ENCODE data around the gene TRAF4.
"Not testable (repeated sequence)": the region's sequence is repeated elsewhere in the genome, so short reads cannot be mapped to it uniquely, and the experiment has no call there.

TRAF4 gene

GRCh38 chr17:28748852-28749515, 5.2 kb downstream of the TRAF4 start:
- DNase-seq = no peak

- DNase-seq = no peak
Measured at GRCh38 chr17:28749516-28750177, 5.8 kb downstream of the TRAF4 start.

GRCh38 chr17:28750178-28751047, 6.6 kb downstream of the TRAF4 start:
- peak; percentile 93 for DNase-seq

GRCh38 chr17:28751600-28752366, 8.0 kb downstream of the TRAF4 start:
- no peak for DNase-seq

- DNase-seq = no peak
Measured at GRCh38 chr17:28755486-28755885, 11.7 kb downstream of the TRAF4 start.

- DNase-seq = no peak
Measured at GRCh38 chr17:28756049-28756804, 12.4 kb downstream of the TRAF4 start.

- DNase-seq = no peak
Measured at GRCh38 chr17:28758411-28759121, 14.8 kb downstream of the TRAF4 start.

GRCh38 chr17:28759256-28759865, 15.6 kb downstream of the TRAF4 start:
- DNase-seq = no peak

- no peak for DNase-seq
Measured at GRCh38 chr17:28760601-28761562, 17.1 kb downstream of the TRAF4 start.

GRCh38 chr17:28763137-28763799, 19.5 kb downstream of the TRAF4 start:
- DNase-seq = no peak

- peak; percentile 87 for DNase-seq
Measured at GRCh38 chr17:28763804-28764266, 20.0 kb downstream of the TRAF4 start.

- DNase-seq = no peak
Measured at GRCh38 chr17:28765038-28765437, 21.2 kb downstream of the TRAF4 start.

GRCh38 chr17:28773736-28774135, 29.9 kb downstream of the TRAF4 start:
- no peak for DNase-seq

- no peak for DNase-seq
Measured at GRCh38 chr17:28774206-28774605, 30.4 kb downstream of the TRAF4 start.

GRCh38 chr17:28777178-28777577, 33.4 kb downstream of the TRAF4 start:
- no peak for DNase-seq

GRCh38 chr17:28779601-28780000, 35.8 kb downstream of the TRAF4 start:
- DNase-seq = not testable (repeated sequence)

GRCh38 chr17:28783161-28783560, 39.4 kb downstream of the TRAF4 start:
- DNase-seq = no peak

- no peak for DNase-seq
Measured at GRCh38 chr17:28788100-28788499, 44.3 kb downstream of the TRAF4 start.
